ENCODE measurements around the gene COG5.
"Not testable (repeated sequence)": the region's sequence is repeated elsewhere in the genome, so short reads cannot be mapped to it uniquely, and the experiment has no call there.

Gene COG5

GRCh38 chr7:107157091-107157490, 406.6 kb downstream of the COG5 start:
- Histone ChIP-seq H3K9ac (ENCODE audit: low read length) (no peak overlapping the region), H3K9me2 (ENCODE audit: low read depth, low read length) (no peaks in the 10 kb centered on the region), H3K79me2 (ENCODE audit: insufficient read depth, low read length) (no peaks in the 10 kb centered on the region), H3K4me3 (ENCODE audit: low read depth, low read length, poor library complexity, severe bottlenecking) (no peak overlapping the region), H3K27me3 (ENCODE audit: insufficient read depth, low read length) (no peaks in the 10 kb centered on the region), H4K20me1 (ENCODE audit: insufficient read depth, low read length) (no peaks in the 10 kb centered on the region), H3K9me3 (ENCODE audit: low read length) (no peaks in the 10 kb centered on the region), H3K4me2 (ENCODE audit: low read length) (no peak overlapping the region), H3K36me3 (ENCODE audit: insufficient read depth, low read length) (no peaks in the 10 kb centered on the region), H3F3A (ENCODE audit: insufficient read depth, low read length) (no peaks in the 10 kb centered on the region), H3K27ac (ENCODE audit: low read depth, low read length, poor library complexity, severe bottlenecking) (no peak overlapping the region), H2AFZ (ENCODE audit: low read length) (no peak overlapping the region), H3K4me1 (ENCODE audit: insufficient read depth, low read length, severe bottlenecking) (no peaks in the 10 kb centered on the region)
- TF ChIP-seq EZH2 (IDR thresholded peaks at IDR 0.05; ENCODE audit: borderline replicate concordance, low read length) (no peak), CTCF (IDR thresholded peaks at IDR 0.05; ENCODE audit: low read length) (no peak)

DNA sequence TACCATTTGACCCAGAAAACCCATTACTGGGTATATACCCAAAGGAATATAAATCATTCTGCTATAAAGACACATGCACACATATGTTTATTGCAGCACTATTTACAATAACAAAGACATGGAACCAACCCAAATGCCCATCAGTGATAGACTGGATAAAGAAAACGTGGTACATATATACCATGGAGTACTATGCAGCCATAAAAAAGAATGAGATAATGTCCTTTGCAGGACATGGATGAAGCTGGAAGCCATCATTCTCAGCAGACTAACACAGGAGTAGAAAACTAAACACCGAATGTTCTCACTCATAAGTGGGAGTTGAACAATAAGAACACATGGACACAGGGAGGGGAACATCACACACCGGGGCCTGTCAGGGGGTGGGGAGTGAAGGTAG, 408.0 kb downstream of the COG5 start:
- H3K4me2 ChIP-seq (ENCODE audit: low read length); H3K27ac ChIP-seq (ENCODE audit: low read depth, low read length, poor library complexity, severe bottlenecking); H3F3A ChIP-seq (ENCODE audit: insufficient read depth, low read length); H4K20me1 ChIP-seq (ENCODE audit: insufficient read depth, low read length); H3K9me2 ChIP-seq (ENCODE audit: low read depth, low read length); H3K9ac ChIP-seq (ENCODE audit: low read length); H3K27me3 ChIP-seq (ENCODE audit: insufficient read depth, low read length); H3K79me2 ChIP-seq (ENCODE audit: insufficient read depth, low read length); H3K9me3 ChIP-seq (ENCODE audit: low read length); H3K4me1 ChIP-seq (ENCODE audit: insufficient read depth, low read length, severe bottlenecking); H3K4me3 ChIP-seq (ENCODE audit: low read depth, low read length, poor library complexity, severe bottlenecking); H3K36me3 ChIP-seq (ENCODE audit: insufficient read depth, low read length); H2AFZ ChIP-seq (ENCODE audit: low read length): not testable (repeated sequence)

DNA sequence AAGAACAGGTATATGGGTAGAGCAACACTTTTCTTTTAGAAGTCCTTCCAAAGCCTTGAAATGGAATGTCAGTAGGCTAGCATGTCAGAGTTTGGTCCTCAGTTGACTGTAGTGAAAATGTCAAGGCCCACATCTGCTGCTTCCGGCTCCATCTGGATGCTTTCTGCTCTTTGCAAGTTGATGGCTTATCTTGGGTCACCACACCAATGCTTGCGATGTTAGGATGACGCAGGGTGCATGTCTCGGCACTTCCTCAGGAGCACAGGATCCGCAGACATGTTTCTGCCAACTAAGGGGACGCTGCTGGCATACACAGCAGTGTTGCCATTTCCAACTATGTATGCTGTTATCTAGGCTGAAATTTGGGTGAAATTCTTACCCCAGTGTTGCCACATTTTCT, 408.9 kb downstream of the COG5 start:
- Histone ChIP-seq H3K4me3 (ENCODE audit: low read depth, low read length, poor library complexity, severe bottlenecking) (no peak overlapping the region), H3K4me2 (ENCODE audit: low read length) (no peak overlapping the region), H2AFZ (ENCODE audit: low read length) (no peak overlapping the region), H3K79me2 (ENCODE audit: insufficient read depth, low read length) (no peaks in the 10 kb centered on the region), H3K4me1 (ENCODE audit: insufficient read depth, low read length, severe bottlenecking) (no peaks in the 10 kb centered on the region), H3K27ac (ENCODE audit: low read depth, low read length, poor library complexity, severe bottlenecking) (no peak overlapping the region), H3K27me3 (ENCODE audit: insufficient read depth, low read length) (no peaks in the 10 kb centered on the region), H3K9me2 (ENCODE audit: low read depth, low read length) (no peaks in the 10 kb centered on the region), H3K9ac (ENCODE audit: low read length) (no peak overlapping the region), H3K36me3 (ENCODE audit: insufficient read depth, low read length) (no peaks in the 10 kb centered on the region), H4K20me1 (ENCODE audit: insufficient read depth, low read length) (no peaks in the 10 kb centered on the region), H3F3A (ENCODE audit: insufficient read depth, low read length) (no peaks in the 10 kb centered on the region), H3K9me3 (ENCODE audit: low read length) (no peaks in the 10 kb centered on the region)
- no peak for TF ChIP-seq EZH2 (IDR thresholded peaks at IDR 0.05; ENCODE audit: borderline replicate concordance, low read length)

GRCh38 chr7:107152011-107152410, 411.7 kb downstream of the COG5 start:
- no peak overlapping the region for H3K27ac ChIP-seq (ENCODE audit: low read depth, low read length, poor library complexity, severe bottlenecking)
- no peak overlapping the region for H3K4me3 ChIP-seq (ENCODE audit: low read depth, low read length, poor library complexity, severe bottlenecking)
- H3K9ac ChIP-seq (ENCODE audit: low read length) = no peak overlapping the region
- no peaks in the 10 kb centered on the region for H3K36me3 ChIP-seq (ENCODE audit: insufficient read depth, low read length)
- H2AFZ ChIP-seq (ENCODE audit: low read length) = no peak overlapping the region
- H4K20me1 ChIP-seq (ENCODE audit: insufficient read depth, low read length) = no peaks in the 10 kb centered on the region
- H3K9me3 ChIP-seq (ENCODE audit: low read length) = no peaks in the 10 kb centered on the region
- no peaks in the 10 kb centered on the region for H3K79me2 ChIP-seq (ENCODE audit: insufficient read depth, low read length)
- no peak for TF ChIP-seq CTCF (IDR thresholded peaks at IDR 0.05; ENCODE audit: low read length)
- TF ChIP-seq EZH2 (IDR thresholded peaks at IDR 0.05; ENCODE audit: borderline replicate concordance, low read length) = no peak
- no peaks in the 10 kb centered on the region for H3F3A ChIP-seq (ENCODE audit: insufficient read depth, low read length)
- H3K9me2 ChIP-seq (ENCODE audit: low read depth, low read length) = no peaks in the 10 kb centered on the region
- H3K27me3 ChIP-seq (ENCODE audit: insufficient read depth, low read length) = no peaks in the 10 kb centered on the region
- no peak overlapping the region for H3K4me2 ChIP-seq (ENCODE audit: low read length)
- H3K4me1 ChIP-seq (ENCODE audit: insufficient read depth, low read length, severe bottlenecking) = peaks cover 7% of the 10 kb centered on the region
